ENCODE data around the gene SLC25A33. TPM values are rescaled to one million over a fixed set of nuclear protein-coding genes. Genes with fewer than 3 reads are reported as not detected.
"Not testable (repeated sequence)": the region's sequence is repeated elsewhere in the genome, so short reads cannot be mapped to it uniquely, and the experiment has no call there.

SLC25A33 gene
- total and polyA plus RNA-seq, 9 donors: 1.3 to 2.6 (median 1.9) TPM

DNA sequence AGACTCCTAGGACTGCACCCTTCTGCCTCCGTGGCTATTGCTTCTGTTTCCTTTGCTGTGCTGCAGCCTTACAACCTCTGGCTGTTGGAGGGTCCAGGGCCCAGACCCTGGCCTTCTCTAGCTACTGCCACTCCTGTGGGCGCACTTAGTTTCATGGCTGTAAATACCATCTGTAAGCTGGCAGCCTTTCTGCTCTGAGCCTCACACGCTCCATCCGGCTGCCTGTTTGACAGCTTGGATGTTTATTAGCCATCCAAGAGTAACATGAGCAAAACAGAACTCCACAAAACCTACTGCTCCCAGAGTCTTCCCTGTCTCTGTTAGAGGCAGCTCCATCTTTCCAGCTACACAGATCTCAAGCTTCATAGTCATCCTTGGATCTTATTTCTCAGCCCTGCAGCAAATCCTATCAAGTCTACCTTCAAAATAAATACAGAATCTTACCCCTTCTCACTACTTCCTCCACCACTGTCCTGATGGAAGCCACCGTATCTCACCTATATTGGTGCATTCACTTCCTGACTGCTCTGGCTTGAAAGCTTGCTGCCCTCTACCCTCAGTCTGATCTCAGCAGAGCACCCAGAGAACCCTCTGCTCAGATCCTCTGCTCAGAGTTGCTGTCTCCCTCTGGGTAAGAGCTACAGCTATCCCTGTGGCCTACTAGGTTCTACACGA, 19.1 kb downstream of the SLC25A33 start:
- peaks cover 2% of the 10 kb centered on the region for H3K4me1 ChIP-seq (ENCODE audit: control insufficient read depth, insufficient read depth, low read length)
- WGBS (ENCODE audit: insufficient coverage): 71% methylated on average over 5 of the region's 6 CpGs
- H3K36me3 ChIP-seq (ENCODE audit: control insufficient read depth, insufficient read depth, low read length): peaks cover 24% of the 10 kb centered on the region
- no peak overlapping the region for H3K27ac ChIP-seq (ENCODE audit: low read length)
- H3K27me3 ChIP-seq (ENCODE audit: control insufficient read depth, insufficient read depth, low read length): no peaks in the 10 kb centered on the region
- no peak for DNase-seq
- no peaks in the 10 kb centered on the region for H3K9me3 ChIP-seq (replicated peaks; ENCODE audit: control insufficient read depth, low read depth, low read length)
- H3K4me3 ChIP-seq (ENCODE audit: low read length): no peak overlapping the region

DNA sequence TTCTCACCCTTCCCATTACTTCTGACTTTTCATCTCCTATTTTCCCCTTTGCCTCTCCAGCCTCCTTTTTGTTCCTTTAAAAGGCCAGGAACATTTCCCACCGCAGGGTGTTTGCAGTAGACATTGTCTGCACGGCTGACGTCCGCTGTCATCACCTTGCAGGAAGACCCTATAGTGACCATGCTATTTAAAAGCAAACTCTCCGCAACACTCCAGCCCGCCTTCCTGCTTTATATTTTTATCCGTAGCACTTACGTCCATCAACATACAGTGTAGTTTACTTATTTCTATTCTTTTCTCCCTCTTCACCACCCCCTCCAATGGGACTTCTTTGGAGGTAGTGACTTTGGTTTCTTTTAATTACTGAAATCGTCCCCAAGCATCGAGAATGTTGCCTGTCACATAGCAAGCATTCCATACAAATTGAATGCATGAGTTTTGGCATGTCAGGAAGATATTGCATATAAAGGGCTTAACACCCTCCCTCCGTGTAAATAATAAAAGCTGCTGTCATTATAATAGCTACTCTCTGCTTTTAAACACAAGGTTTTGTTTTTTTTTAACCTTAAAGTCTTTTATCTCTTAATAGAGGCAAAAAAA, 19.8 kb downstream of the SLC25A33 start:
- 78% methylated on average over 4 of the region's 11 CpGs for WGBS (ENCODE audit: insufficient coverage)
- Histone ChIP-seq H3K36me3 (ENCODE audit: control insufficient read depth, insufficient read depth, low read length) (peaks cover 24% of the 10 kb centered on the region), H3K27me3 (ENCODE audit: control insufficient read depth, insufficient read depth, low read length) (no peaks in the 10 kb centered on the region), H3K4me1 (ENCODE audit: control insufficient read depth, insufficient read depth, low read length) (peaks cover 2% of the 10 kb centered on the region), H3K9me3 (replicated peaks; ENCODE audit: control insufficient read depth, low read depth, low read length) (no peaks in the 10 kb centered on the region), H3K4me3 (ENCODE audit: low read length) (no peak overlapping the region), H3K27ac (ENCODE audit: low read length) (no peak overlapping the region)
- no peak for DNase-seq

- WGBS (ENCODE audit: insufficient coverage): 95% methylated on average over 2 of the region's 5 CpGs
- Histone ChIP-seq H3K4me1 (ENCODE audit: control insufficient read depth, insufficient read depth, low read length) (peaks cover 2% of the 10 kb centered on the region), H3K27me3 (ENCODE audit: control insufficient read depth, insufficient read depth, low read length) (no peaks in the 10 kb centered on the region), H3K27ac (ENCODE audit: low read length) (no peak overlapping the region), H3K36me3 (ENCODE audit: control insufficient read depth, insufficient read depth, low read length) (peaks cover 24% of the 10 kb centered on the region), H3K4me3 (ENCODE audit: low read length) (no peak overlapping the region), H3K9me3 (replicated peaks; ENCODE audit: control insufficient read depth, low read depth, low read length) (no peaks in the 10 kb centered on the region)
- DNase-seq: no peak
These were observed 20.4 kb downstream of the SLC25A33 start for GRCh38 chr1:9559673-9560072.

- not testable (repeated sequence) for H3K27ac ChIP-seq (ENCODE audit: low read length); DNase-seq; H3K4me3 ChIP-seq (ENCODE audit: low read length); H3K27me3 ChIP-seq (ENCODE audit: control insufficient read depth, insufficient read depth, low read length); H3K4me1 ChIP-seq (ENCODE audit: control insufficient read depth, insufficient read depth, low read length); H3K9me3 ChIP-seq (replicated peaks; ENCODE audit: control insufficient read depth, low read depth, low read length)
- H3K36me3 ChIP-seq (ENCODE audit: control insufficient read depth, insufficient read depth, low read length): peaks cover 24% of the 10 kb centered on the region
- 100% methylated on average over 1 of the region's 17 CpGs for WGBS (ENCODE audit: insufficient coverage)
These were observed 20.8 kb downstream of the SLC25A33 start for GRCh38 chr1:9560090-9560489.

DNA sequence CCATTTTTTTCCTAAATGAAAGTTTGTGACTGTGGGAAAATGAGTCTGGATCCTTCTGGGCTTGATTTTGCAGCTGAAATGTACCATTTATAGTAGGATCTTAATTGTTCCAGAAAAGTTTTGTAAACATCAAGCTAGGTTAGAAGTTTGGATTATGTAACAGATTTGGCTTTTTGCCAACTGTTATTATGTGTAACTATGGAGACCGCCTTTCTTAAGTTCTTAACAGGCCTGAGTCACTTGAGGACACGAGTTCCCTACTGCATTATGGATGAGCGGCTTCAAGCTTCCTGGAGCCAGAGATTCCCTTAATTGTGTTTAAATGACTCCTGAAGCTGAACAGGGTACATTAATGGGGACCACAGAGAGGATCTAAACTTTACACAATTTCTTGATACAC, 22.2 kb downstream of the SLC25A33 start:
- Histone ChIP-seq H3K4me1 (ENCODE audit: control insufficient read depth, insufficient read depth, low read length) (peaks cover 2% of the 10 kb centered on the region), H3K36me3 (ENCODE audit: control insufficient read depth, insufficient read depth, low read length) (peaks cover 11% of the 10 kb centered on the region), H3K4me3 (ENCODE audit: low read length) (no peak overlapping the region), H3K27me3 (ENCODE audit: control insufficient read depth, insufficient read depth, low read length) (no peaks in the 10 kb centered on the region), H3K27ac (ENCODE audit: low read length) (no peak overlapping the region), H3K9me3 (replicated peaks; ENCODE audit: control insufficient read depth, low read depth, low read length) (no peaks in the 10 kb centered on the region)
- DNase-seq: peak; percentile 94
- WGBS (ENCODE audit: insufficient coverage): 9% methylated on average over 2 of the region's 3 CpGs

GRCh38 chr1:9569267-9569666, 30.0 kb downstream of the SLC25A33 start:
- Histone ChIP-seq H3K27me3 (ENCODE audit: control insufficient read depth, insufficient read depth, low read length) (no peaks in the 10 kb centered on the region), H3K27ac (ENCODE audit: low read length) (no peak overlapping the region), H3K4me3 (ENCODE audit: low read length) (no peak overlapping the region), H3K36me3 (ENCODE audit: control insufficient read depth, insufficient read depth, low read length) (peaks cover 10% of the 10 kb centered on the region), H3K9me3 (replicated peaks; ENCODE audit: control insufficient read depth, low read depth, low read length) (no peaks in the 10 kb centered on the region), H3K4me1 (ENCODE audit: control insufficient read depth, insufficient read depth, low read length) (no peaks in the 10 kb centered on the region)
- no CpG with 5 or more reads among the region's 1 CpG for WGBS (ENCODE audit: insufficient coverage)
- DNase-seq: no peak

DNA sequence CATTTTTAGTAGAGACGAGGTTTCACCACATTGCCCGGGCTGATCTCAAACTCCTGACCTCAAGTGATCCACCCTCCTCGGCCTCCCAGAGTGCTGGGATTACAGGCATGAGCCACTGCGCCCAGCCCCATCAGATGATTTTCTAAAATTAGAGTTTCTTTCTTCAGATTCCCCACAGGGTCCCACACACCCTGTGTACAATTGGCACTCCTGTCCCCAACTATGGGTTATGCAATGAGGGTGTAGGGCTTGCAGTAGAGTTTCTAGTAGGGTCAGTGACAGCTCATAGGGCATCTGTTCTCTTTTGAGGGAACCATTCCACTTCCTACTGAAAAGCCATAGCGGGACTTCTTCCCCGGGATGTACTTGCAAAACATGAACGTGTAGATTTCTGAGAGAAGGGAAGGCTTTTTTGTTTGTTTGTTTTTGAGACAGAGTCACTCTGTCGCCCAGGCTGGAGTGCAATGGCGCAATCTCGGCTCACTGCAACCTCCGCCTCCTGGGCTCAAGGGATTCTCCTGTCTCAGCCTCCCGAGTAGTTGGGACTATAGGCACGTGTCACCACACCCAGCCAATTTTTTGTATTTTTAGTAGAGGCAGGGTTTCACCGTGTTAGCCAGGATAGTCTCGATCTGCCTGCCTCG, 31.7 kb downstream of the SLC25A33 start:
- not testable (repeated sequence) for H3K4me3 ChIP-seq (ENCODE audit: low read length); H3K9me3 ChIP-seq (replicated peaks; ENCODE audit: control insufficient read depth, low read depth, low read length); H3K4me1 ChIP-seq (ENCODE audit: control insufficient read depth, insufficient read depth, low read length); DNase-seq; H3K27me3 ChIP-seq (ENCODE audit: control insufficient read depth, insufficient read depth, low read length); H3K36me3 ChIP-seq (ENCODE audit: control insufficient read depth, insufficient read depth, low read length); H3K27ac ChIP-seq (ENCODE audit: low read length)
- WGBS (ENCODE audit: insufficient coverage): 90% methylated on average over 8 of the region's 16 CpGs

- 60% methylated on average over 1 of the region's 2 CpGs for WGBS (ENCODE audit: insufficient coverage)
- peak; percentile 40 for DNase-seq
- no peaks in the 10 kb centered on the region for H3K9me3 ChIP-seq (replicated peaks; ENCODE audit: control insufficient read depth, low read depth, low read length)
- no peak overlapping the region for H3K4me3 ChIP-seq (ENCODE audit: low read length)
- no peak overlapping the region for H3K27ac ChIP-seq (ENCODE audit: low read length)
- H3K36me3 ChIP-seq (ENCODE audit: control insufficient read depth, insufficient read depth, low read length): peaks cover 14% of the 10 kb centered on the region
- H3K27me3 ChIP-seq (ENCODE audit: control insufficient read depth, insufficient read depth, low read length): no peaks in the 10 kb centered on the region
- no peaks in the 10 kb centered on the region for H3K4me1 ChIP-seq (ENCODE audit: control insufficient read depth, insufficient read depth, low read length)
These were observed 34.5 kb downstream of the SLC25A33 start for GRCh38 chr1:9573723-9574122.

GRCh38 chr1:9575486-9575885, 36.2 kb downstream of the SLC25A33 start:
- H3K27me3 ChIP-seq (ENCODE audit: control insufficient read depth, insufficient read depth, low read length): no peaks in the 10 kb centered on the region
- no peak for DNase-seq
- no peak overlapping the region for H3K27ac ChIP-seq (ENCODE audit: low read length)
- no peaks in the 10 kb centered on the region for H3K9me3 ChIP-seq (replicated peaks; ENCODE audit: control insufficient read depth, low read depth, low read length)
- no peaks in the 10 kb centered on the region for H3K4me1 ChIP-seq (ENCODE audit: control insufficient read depth, insufficient read depth, low read length)
- H3K36me3 ChIP-seq (ENCODE audit: control insufficient read depth, insufficient read depth, low read length): peaks cover 17% of the 10 kb centered on the region
- no peak overlapping the region for H3K4me3 ChIP-seq (ENCODE audit: low read length)
- 85% methylated on average over 6 of the region's 6 CpGs for WGBS (ENCODE audit: insufficient coverage)

DNA sequence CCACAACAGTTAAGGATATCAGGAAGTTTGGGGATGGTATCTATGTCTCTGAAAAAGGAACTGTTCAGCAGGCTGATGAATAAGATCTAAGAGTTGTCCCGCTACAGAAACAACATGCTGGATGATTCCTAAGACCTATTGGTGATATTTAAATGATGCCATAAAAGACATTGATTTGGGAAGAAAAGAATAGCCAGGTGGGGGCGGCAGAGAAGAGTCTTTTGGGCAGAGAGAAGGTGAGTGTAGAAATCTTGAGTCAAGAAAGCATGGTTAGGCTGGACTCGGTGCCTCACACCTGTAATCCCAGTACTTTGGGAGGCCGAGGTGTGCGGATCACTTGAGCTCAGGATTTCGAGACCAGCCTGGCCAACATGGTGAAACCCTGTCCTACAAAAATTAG, 37.6 kb downstream of the SLC25A33 start:
- H3K4me3 ChIP-seq (ENCODE audit: low read length): no peak overlapping the region
- 87% methylated on average over 5 of the region's 6 CpGs for WGBS (ENCODE audit: insufficient coverage)
- H3K27ac ChIP-seq (ENCODE audit: low read length): no peak overlapping the region
- DNase-seq: no peak
- H3K9me3 ChIP-seq (replicated peaks; ENCODE audit: control insufficient read depth, low read depth, low read length): no peaks in the 10 kb centered on the region
- no peaks in the 10 kb centered on the region for H3K27me3 ChIP-seq (ENCODE audit: control insufficient read depth, insufficient read depth, low read length)
- no peaks in the 10 kb centered on the region for H3K4me1 ChIP-seq (ENCODE audit: control insufficient read depth, insufficient read depth, low read length)
- peaks cover 15% of the 10 kb centered on the region for H3K36me3 ChIP-seq (ENCODE audit: control insufficient read depth, insufficient read depth, low read length)
